Spleen (tissue), 11 donors: ENCODE data around the gene PLEKHA4. TPM values are rescaled to one million over a fixed set of nuclear protein-coding genes. Genes with fewer than 3 reads are reported as not detected.
"Not testable (repeated sequence)": the region's sequence is repeated elsewhere in the genome, so short reads cannot be mapped to it uniquely, and the experiment has no call there.

Experiments used
- DNase-seq: peaks from one replicate; pipeline ENCODE4 v3.0.0-alpha.2; 2020
- H3K27ac ChIP-seq, 8 donors: fragments of 200-600 bp; sonication (generic) in 7 of 8; 1 replicate in 4 of 8; 2 replicates in 4 of 8; pipeline versions ENCODE4 v1.5.0 to v1.8.0; 2016 to 2021; ENCODE audit warnings: inconsistent platforms in 4 of 8, mild to moderate bottlenecking in 4 of 8, moderate library complexity in 1 of 8
- H3K27me3 ChIP-seq, 7 donors: fragments of 200-600 bp; sonication (generic) in 6 of 7; replicated peaks in 1 of 7; 1 replicate in 4 of 7; 2 replicates in 3 of 7; pipeline versions ENCODE4 v1.5.0 to v1.8.0; 2016 to 2021; ENCODE audit warnings: inconsistent platforms in 3 of 7, mild to moderate bottlenecking in 1 of 7
- H3K36me3 ChIP-seq, 6 donors: fragments of 200-600 bp; sonication (generic) in 5 of 6; 1 replicate in 4 of 6; 2 replicates in 2 of 6; pipeline versions ENCODE4 v1.5.0 to v1.8.0; 2016 to 2021; ENCODE audit warnings: inconsistent platforms in 2 of 6
- H3K4me1 ChIP-seq, 6 donors: fragments of 200-600 bp; sonication (generic) in 5 of 6; 1 replicate in 3 of 6; 2 replicates in 3 of 6; pipeline versions ENCODE4 v1.5.0 to v1.8.0; 2016 to 2021; ENCODE audit warnings: inconsistent platforms in 3 of 6
- H3K4me3 ChIP-seq, 8 donors: fragments of 200-600 bp; sonication (generic) in 7 of 8; 1 replicate in 4 of 8; 2 replicates in 4 of 8; pipeline versions ENCODE4 v1.5.0 to v1.8.0; 2016 to 2021; ENCODE audit warnings: inconsistent platforms in 4 of 8, mild to moderate bottlenecking in 4 of 8, moderate library complexity in 2 of 8
- H3K9me3 ChIP-seq, 8 donors: fragments of 200-600 bp; sonication (generic) in 7 of 8; 1 replicate in 4 of 8; 2 replicates in 4 of 8; pipeline versions ENCODE4 v1.5.0 to v1.8.0; 2016 to 2021; ENCODE audit warnings: inconsistent platforms in 4 of 8
- POLR2A ChIP-seq, 3 donors: fragments of 450-650 bp; IDR thresholded peaks; one replicate each; pipeline ENCODE4 v1.5.1; 2017; ENCODE audit warnings: antibody characterized with exemption in 3 of 3, mild to moderate bottlenecking in 1 of 3
- POLR2AphosphoS5 ChIP-seq, 3 donors: sonication (generic); formaldehyde crosslinking; IDR thresholded peaks; one replicate each; pipeline ENCODE4 v1.5.1; 2017; ENCODE audit warnings: antibody characterized with exemption in 3 of 3
- WGBS, 5 donors: extraction: QIAGEN DNeasy Blood & Tissue Kit in 3 of 5; methylation state at CpG; one replicate each; pipeline versions ENCODE4 v1.1.5 to v1.1.7; 2013 to 2018; 5-methylcytosine and 5-hydroxymethylcytosine counted together
- intact Hi-C: fragments of 100-400 bp; cut with DNase I; formaldehyde crosslinking; loops from one replicate; pipeline ENCODE4 v1.15.0; 2023; ENCODE audit warnings: low total_unique reads
- polyA plus RNA-seq, 3 donors: library from polyadenylated mRNA; stranded (reverse); fragments of 200-250 nt; gene quantifications; one replicate each; pipeline ENCODE4 v1.2.1, GENCODE V29; 2013
- total RNA-seq, 7 donors: library from RNA; depleted of rRNA in 3 of 7; stranded (reverse); fragments of >200 nt in 3 of 7; fragmentation: NEBNext Ultra II Directional in 4 of 7; extraction: Animal tissue kit (Norgen Biotek cat#: 25700) in 4 of 7; gene quantifications; one replicate each; pipeline versions ENCODE4 v1.1.0 to v1.2.1, GENCODE V29; 2016 to 2021
- TF ChIP-seq, protein P1 (sequence below), 11 experiments: fragments of 200-600 bp in 7 of 11; fragments of 450-650 bp in 4 of 11; sonication (generic) in 4 of 11; IDR thresholded peaks in 8 of 11; conservative IDR thresholded peaks in 3 of 11; 1 replicate in 7 of 11; 2 replicates in 4 of 11; pipeline versions ENCODE4 v1.4.0 to v1.8.0; 2016 to 2021; ENCODE audit warnings: antibody characterized with exemption in 11 of 11, inconsistent platforms in 4 of 11, mild to moderate bottlenecking in 1 of 11
- donor health status: healthy with polysubstance abuse.
- donor health status: DM: no; HTN: no; CAD: no; lungs with moderate emphysema.
- donor health status: DM: no; HTN: no; CAD: no.
- donor health status: Bipolar disorder and iron deficiency.
- donor health status: healthy.
- donor health status: DM: no; HTN: no; CAD: no.
- donor health status: DM: yes; HTN: yes; CAD: no.

PLEKHA4 gene
- total and polyA plus RNA-seq, 10 donors: 8.6 to 24.2 (median 14.9) TPM

- TF ChIP-seq POLR2A (IDR thresholded peaks at IDR 0.05): no peak
- TF ChIP-seq, protein P1, sequence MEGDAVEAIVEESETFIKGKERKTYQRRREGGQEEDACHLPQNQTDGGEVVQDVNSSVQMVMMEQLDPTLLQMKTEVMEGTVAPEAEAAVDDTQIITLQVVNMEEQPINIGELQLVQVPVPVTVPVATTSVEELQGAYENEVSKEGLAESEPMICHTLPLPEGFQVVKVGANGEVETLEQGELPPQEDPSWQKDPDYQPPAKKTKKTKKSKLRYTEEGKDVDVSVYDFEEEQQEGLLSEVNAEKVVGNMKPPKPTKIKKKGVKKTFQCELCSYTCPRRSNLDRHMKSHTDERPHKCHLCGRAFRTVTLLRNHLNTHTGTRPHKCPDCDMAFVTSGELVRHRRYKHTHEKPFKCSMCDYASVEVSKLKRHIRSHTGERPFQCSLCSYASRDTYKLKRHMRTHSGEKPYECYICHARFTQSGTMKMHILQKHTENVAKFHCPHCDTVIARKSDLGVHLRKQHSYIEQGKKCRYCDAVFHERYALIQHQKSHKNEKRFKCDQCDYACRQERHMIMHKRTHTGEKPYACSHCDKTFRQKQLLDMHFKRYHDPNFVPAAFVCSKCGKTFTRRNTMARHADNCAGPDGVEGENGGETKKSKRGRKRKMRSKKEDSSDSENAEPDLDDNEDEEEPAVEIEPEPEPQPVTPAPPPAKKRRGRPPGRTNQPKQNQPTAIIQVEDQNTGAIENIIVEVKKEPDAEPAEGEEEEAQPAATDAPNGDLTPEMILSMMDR (IDR thresholded peaks at IDR 0.05 in 8 of 11, conservative IDR thresholded peaks at IDR 0.05 in 3 of 11): no peak
- TF ChIP-seq POLR2AphosphoS5 (IDR thresholded peaks at IDR 0.05): no peak
- Histone ChIP-seq H3K4me1 (peaks cover 0 to 16% (median 9%) of the 10 kb centered on the region in 6 donors), H3K9me3 (no peaks in the 10 kb centered on the region), H3K27ac (no peak overlapping the region), H3K4me3 (no peak overlapping the region), H3K27me3 (no peaks in the 10 kb centered on the region), H3K36me3 (peaks cover 2 to 100% (median 92%) of the 10 kb centered on the region in 6 donors)
- WGBS, 5 donors: 91 to 98% (median 96%) methylated on average over 8 of the region's 8 CpGs
- no peak for DNase-seq
- intact Hi-C loops: no loop called here
Observed at GRCh38 chr19:48914181-48914580, 45.8 kb upstream of the PLEKHA4 start.

DNA sequence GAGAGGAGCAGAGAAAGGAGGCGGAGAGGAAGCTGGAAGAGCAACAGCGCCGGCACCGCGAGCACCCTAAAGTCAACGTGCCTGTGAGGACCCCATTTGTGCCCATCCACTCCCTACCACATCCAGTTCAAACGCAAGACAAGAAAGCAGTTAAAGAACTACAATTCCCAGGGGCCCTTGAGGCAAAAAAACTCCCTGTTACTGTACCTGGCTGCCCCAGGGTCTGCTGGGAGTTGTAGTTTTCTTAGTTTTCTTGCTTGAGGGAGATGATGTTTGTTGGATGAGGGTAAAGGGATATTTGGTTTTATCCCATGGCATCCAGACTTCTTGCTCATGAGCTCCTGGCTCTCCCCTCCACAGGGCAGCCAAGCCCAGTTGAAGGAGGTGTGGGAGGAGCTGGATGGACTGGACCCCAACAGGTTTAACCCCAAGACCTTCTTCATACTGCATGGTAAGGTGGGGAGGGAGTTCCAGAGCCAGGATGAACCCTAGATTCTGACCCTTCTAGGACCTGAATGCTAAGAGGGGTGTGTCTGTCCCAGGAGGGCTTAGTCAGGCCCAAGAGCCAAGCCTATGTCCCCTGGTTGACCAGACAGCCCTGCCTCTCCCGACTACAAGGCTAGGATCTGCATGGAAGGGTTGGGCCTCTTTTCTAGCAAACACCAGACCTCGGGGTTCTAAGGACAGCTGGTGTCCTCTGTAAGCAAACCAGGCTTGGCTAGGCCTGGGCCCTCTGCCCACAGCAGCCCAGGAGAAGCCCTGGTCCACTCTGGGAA is 44.9 kb upstream of the PLEKHA4 start:
- WGBS, 5 donors: 91 to 96% (median 94%) methylated on average over 9 of the region's 9 CpGs
- DNase-seq: no peak
- TF ChIP-seq, protein P1 (IDR thresholded peaks at IDR 0.05 in 8 of 11, conservative IDR thresholded peaks at IDR 0.05 in 3 of 11): no peak
- no peak for TF ChIP-seq POLR2A (IDR thresholded peaks at IDR 0.05)
- no peak for TF ChIP-seq POLR2AphosphoS5 (IDR thresholded peaks at IDR 0.05)
- Histone ChIP-seq H3K36me3 (peaks cover 2 to 100% (median 86%) of the 10 kb centered on the region in 6 donors), H3K4me1 (peaks cover 0 to 20% (median 12%) of the 10 kb centered on the region in 6 donors), H3K9me3 (no peaks in the 10 kb centered on the region), H3K27me3 (no peaks in the 10 kb centered on the region), H3K4me3 (no peak overlapping the region), H3K27ac (no peak overlapping the region)
- intact Hi-C loops: no loop called here

DNA sequence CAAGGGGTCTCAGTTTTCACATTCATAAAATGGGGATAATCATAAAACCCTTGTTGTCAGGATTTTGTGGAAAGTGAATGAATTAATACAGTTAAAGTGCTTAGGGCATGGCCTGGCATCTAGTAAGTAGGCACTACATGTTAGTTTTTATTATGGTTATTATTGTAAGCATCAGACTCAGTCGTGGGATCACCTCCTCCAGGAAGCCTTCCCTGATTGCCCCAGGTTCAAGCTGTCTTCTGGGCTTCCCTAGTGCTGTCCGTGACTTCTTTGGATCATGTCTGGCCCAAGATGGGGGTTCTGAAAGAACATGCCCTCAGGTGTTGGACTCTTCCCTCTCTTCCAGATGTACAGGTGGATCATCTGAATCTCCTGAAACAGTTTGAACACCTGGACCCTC is 42.4 kb upstream of the PLEKHA4 start:
- intact Hi-C loops: no loop called here
- H3K36me3 ChIP-seq: peaks cover 0 to 100% (median 88%) of the 10 kb centered on the region in 6 donors
- H3K4me3 ChIP-seq: no peak overlapping the region
- no peaks in the 10 kb centered on the region for H3K9me3 ChIP-seq
- peaks cover 0 to 36% (median 18%) of the 10 kb centered on the region in 6 donors for H3K4me1 ChIP-seq
- WGBS, 5 donors: 87 to 100% (median 96%) methylated on average over 2 of the region's 2 CpGs
- H3K27ac ChIP-seq: peak overlapping the region in 3 of 8 donors; percentile 6 to 79 (median 77)
- H3K27me3 ChIP-seq: no peaks in the 10 kb centered on the region
- no peak for DNase-seq
- no peak for TF ChIP-seq POLR2AphosphoS5 (IDR thresholded peaks at IDR 0.05)
- TF ChIP-seq, protein P1 (IDR thresholded peaks at IDR 0.05 in 8 of 11, conservative IDR thresholded peaks at IDR 0.05 in 3 of 11): no peak
- no peak for TF ChIP-seq POLR2A (IDR thresholded peaks at IDR 0.05)

- intact Hi-C loops: loop anchor here (10.0 kb wide), 1 partner anchor 45 kb away; the partner anchor contains the start of gene BAX
- H3K4me3 ChIP-seq, DNase-seq, H3K9me3 ChIP-seq, H3K27me3 ChIP-seq: not testable (repeated sequence)
- Histone ChIP-seq H3K4me1 (peaks cover 0 to 43% (median 21%) of the 10 kb centered on the region in 6 donors), H3K27ac (peak overlapping the region; percentile 27 to 79 (median 64)), H3K36me3 (peaks cover 0 to 100% (median 88%) of the 10 kb centered on the region in 6 donors)
- WGBS, 5 donors: 68 to 85% (median 81%) methylated on average over 11 of the region's 11 CpGs
Observed at GRCh38 chr19:48909424-48910077, 41.1 kb upstream of the PLEKHA4 start.
